ENCODE measurements around the gene PKIB.
"Not testable (repeated sequence)": the region's sequence is repeated elsewhere in the genome, so short reads cannot be mapped to it uniquely, and the experiment has no call there.

The PKIB gene

DNA sequence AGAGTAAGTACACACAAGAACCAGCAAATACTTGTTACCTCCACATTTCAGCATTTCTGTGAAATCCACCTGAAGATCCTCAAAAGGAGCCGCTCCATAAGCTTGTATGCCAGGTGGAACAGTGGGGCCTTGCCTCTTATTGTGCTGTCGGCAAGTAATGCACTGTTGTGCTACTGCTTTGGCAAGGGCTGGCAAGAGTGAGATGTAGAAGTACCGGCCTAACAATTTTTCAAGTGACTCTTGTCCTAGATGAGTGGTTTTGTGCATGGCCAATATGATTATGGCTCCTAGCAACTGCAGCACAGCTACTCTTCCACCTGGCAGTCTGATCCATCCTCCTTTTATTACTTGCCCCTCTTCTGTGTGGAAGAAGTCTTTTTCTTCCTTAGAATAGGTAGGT is 134.7 kb downstream of the PKIB start:
- DNase-seq (ENCODE audit: low spot score): not testable (repeated sequence)

DNA sequence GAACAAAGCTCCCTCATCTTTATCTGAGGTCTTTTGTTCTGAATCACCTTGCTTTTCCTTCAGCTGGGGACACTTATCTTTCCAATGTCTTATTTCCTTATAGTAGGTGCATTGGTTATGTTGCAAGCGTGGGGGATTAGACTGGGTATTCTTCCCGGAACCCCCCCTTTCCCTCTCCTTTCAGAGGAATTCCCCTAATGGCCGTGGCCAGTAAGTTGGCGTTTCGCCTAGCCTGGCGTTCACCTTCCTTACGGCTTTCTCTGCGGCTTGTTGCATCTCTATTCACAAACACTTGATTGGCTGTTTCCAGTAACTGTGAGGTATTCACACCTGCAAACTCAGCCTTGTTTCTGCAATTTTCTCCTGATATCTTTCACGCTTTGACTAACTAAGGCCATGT is 136.5 kb downstream of the PKIB start:
- no peak for DNase-seq (ENCODE audit: low spot score)

DNA sequence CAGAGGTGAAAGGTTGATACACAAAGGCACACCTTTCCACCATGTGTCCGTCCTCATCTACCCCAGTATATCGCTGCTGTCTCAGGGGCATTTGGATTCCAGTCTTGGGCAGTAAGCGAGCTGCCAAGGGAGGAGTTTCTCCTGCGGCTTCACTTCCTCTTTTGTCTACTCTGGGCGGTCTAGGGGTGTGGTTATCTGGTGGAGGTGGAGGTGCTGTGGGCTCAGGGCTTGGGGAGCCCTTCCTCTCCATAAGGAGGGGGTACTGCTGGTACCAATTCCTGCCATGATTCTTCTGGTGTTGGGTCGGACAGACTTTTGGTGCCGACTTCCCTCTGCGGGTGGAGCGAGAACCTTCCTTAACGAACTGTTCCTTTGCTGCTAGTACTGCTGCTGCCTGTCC is 137.4 kb downstream of the PKIB start:
- no peak for DNase-seq (ENCODE audit: low spot score)

DNA sequence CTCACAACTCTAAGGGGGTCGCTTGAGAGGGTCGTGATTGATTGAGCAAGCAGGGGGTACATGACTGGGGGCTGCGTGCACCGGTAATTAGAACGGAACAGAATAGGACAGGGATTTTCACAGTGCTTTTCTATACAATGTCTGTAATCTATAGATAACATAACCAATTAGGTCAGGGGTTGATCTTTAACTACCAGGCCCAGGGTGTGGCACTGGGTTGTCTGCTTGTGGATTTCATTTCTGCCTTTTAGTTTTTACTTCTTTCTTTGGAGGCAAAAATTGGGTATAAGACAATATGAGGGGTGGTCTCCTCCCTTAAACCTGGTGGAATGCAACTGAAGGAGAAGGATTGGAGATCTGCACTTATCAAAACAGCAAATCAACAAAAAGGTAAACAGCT is 138.7 kb downstream of the PKIB start:
- DNase-seq (ENCODE audit: low spot score): not testable (repeated sequence)

DNA sequence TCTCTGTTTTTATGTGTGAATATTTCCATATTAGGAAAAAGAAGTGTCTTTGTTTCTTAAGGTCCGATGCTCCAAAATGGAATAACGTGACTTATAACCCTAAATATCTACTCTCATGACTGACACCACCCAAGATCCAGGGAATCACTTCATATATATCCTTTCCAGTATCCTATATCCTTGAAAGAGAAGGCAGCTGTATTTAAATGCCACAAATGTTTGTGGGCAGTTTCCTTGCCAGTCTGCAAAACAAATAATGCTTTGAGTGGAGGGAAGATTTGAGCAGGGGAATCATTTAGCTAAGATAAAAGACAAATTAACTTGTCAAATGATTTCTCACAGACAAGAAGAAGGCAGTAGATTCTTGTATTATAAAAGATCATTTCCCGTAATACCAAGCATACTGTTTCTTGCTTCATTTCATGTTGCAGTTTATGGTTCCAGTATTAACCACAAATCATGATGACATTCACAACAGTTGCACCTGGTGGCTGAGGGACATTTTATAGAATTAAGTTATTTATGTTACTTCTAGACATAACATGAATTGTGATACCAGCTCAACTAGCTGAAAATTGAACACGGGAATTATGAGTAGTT is 139.3 kb downstream of the PKIB start:
- no peak for DNase-seq (ENCODE audit: low spot score)

DNA sequence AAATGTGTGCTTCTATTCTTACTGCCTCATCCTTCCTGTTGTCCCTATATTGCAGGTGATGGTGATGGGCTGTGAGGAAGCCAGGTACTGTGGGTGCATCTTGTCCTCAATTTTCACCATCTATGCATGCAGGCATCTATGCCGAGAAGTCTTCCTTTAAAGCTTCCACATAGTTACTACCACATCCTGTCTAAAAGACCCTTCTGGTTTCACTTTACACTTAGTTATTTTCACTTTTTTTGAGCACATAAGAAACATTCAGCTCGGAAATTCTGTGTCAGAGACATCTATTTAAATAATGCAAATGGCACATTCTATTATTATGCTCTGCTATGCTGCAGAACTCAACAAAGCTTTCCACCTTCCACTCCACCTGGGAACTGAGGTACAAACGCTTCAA is 141.1 kb downstream of the PKIB start:
- DNase-seq (ENCODE audit: low spot score): no peak

DNA sequence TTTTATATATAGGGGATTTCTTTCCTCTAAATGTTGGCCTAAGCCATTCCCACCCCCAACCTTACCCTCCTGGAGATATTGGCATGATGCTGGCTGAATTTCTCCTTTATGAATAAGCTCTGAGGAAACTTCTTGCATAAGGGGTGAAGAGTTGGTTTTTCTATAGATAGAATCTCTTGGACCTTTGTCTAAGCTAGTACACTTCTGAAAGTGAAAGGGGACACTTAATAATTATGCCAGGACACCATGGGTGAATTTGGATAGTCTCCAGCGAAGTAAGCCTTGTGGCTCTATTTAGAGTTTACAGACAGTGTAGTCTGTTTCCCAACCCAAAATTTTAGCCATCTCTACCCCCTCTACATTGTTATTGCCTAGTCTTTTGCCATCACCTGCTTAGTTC is 142.3 kb downstream of the PKIB start:
- no peak for DNase-seq (ENCODE audit: low spot score)

DNA sequence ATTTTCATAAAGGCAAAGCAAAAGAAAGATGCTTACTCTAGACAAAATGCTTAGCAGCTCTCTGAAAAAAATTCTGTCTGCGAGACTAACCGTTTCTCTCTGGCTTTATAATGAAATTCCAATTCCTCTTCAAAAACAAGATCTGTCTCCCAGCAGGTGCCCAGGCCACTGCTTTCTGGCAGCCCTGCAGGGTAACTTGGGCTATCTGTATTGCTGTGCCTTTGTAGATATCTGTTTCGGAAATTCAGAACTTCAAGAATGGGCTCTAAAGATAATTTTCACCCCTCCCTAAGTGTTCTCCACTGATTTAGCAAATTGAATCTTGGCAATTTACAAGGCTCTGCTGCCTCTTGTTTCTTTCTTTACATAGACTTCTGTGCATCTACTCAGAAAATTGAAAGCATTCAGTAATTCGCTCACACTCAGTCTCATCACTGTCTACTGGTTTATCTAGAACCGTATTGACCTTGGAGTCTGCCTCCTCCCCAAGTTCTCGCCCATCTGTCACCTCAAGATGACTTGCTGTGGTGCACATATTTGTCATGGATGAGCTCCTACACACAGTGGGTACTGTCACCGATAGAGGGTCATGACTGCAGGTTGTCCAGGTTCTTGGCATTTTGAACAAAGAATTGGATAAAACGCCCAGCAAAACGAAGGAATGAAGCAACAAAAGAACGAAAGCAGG is 142.9 kb downstream of the PKIB start:
- DNase-seq (ENCODE audit: low spot score): no peak

DNA sequence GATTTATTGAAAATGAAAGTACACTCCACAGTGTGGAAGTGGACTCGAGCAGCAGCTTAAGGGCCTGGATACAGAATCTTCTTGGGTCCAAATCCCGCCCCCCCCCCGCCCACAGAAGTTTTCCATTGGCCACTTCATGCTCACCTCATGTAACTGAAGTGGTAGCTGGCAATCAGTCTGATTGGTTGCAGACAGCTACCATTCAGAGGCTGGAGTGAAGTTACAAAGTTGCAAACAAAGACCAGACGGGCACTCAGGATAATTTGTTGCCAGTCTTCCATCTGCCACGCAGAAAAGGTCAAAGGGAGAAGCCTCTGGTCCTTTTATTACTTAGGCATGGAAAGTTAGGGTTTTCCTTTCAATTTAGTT is 143.5 kb downstream of the PKIB start:
- DNase-seq (ENCODE audit: low spot score): no peak

DNA sequence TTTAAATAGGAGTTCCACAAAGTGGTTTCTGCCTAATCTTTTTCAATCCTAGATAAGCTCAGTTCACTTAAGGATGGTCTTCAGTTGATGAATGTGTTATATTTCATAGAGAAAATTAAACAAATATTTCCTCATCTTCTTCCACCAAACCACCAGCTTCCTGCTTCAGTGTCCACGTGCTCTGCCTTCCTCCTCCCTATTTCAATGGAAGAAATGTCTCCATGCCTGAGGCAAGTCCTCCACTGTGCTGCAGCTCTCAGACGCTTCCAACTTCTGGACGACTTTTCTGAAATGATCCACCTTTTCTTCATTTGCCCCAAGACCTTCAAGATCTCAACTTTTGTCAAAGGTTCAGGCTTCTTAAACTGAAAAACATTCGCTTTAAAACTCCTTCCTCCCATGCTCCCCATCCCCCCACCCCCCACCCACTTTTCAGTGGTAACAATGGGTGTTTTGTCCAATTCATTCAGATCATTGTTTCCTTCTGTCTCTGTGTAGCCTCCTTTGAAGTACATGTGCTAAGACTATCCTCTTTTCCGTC is 144.1 kb downstream of the PKIB start:
- no peak for DNase-seq (ENCODE audit: low spot score)

DNA sequence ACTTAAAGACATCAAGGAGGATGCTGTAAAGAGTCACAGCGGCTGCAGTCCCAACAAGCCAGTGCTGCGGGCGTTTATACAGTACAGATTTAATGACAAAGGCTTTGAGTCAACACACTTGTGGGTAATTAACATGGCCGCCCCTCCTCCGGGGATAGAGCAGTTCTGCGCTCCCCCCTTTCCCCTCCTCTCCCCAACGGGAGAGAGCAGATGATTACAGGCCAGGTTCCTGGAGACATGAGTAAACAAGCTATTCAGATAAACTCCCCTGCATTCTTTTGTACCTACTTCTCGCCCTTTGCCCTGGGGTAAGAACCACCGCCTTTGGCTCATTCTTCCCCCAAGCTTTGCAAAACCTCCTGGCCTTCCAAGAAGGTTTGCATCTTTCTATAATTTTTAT is 145.7 kb downstream of the PKIB start:
- no peak for DNase-seq (ENCODE audit: low spot score)

DNA sequence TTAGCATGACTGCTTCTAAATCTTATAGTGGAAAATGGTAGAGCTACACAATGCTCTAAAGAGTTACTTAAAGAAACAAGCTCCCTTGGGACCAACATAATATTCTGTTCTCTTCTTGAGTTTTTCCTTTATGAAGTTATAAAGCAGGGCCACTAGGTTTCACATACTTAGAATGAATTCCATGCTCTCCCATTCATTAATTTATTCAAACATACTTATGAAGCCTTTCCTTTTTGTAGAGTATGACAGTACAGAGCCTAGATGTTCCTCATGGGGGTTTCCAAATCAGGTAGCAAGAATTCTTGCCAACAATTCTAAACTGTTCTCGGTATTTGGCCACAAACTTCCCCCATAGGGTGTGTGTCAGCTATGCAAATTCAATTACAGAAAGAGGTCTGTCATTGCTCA is 148.7 kb downstream of the PKIB start:
- no peak for DNase-seq (ENCODE audit: low spot score)

DNA sequence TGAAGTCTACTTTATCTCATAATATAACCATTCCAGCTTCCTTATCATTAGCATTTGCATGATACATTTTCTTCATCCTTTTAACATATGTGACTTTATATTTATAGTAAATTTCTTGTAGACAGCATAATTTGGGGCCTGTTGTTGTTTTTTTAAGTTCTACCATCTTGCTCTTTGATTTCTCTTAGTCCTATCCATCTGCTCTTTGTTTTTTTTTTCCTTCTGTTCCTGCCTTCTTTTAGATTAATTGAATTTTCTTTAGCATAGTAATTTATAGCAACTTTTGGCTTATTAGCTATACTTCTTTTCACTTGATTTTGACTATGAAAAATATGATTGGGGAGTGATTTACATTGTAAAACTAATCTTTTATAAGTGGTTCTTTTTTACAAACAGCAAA is 150.1 kb downstream of the PKIB start:
- no peak for DNase-seq (ENCODE audit: low spot score)

DNA sequence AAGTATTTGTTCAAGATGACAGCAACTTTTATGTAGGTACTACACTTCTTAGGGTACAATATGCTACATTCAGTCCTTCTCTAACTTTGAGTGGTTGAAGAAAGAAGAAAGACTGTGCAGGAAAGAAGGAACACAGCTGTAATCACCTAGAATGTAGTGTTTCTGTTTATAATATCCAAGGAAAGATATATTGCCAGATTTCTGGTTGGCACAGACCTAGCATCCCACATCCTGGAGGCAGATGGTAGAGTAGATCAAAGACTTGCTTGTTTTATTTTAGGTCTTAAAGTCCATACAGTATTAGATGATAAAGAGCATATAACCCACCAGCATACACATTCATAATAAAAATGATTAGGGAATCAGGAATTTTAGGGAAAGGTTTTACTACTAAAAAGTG is 156.1 kb downstream of the PKIB start:
- no peak for DNase-seq (ENCODE audit: low spot score)

DNA sequence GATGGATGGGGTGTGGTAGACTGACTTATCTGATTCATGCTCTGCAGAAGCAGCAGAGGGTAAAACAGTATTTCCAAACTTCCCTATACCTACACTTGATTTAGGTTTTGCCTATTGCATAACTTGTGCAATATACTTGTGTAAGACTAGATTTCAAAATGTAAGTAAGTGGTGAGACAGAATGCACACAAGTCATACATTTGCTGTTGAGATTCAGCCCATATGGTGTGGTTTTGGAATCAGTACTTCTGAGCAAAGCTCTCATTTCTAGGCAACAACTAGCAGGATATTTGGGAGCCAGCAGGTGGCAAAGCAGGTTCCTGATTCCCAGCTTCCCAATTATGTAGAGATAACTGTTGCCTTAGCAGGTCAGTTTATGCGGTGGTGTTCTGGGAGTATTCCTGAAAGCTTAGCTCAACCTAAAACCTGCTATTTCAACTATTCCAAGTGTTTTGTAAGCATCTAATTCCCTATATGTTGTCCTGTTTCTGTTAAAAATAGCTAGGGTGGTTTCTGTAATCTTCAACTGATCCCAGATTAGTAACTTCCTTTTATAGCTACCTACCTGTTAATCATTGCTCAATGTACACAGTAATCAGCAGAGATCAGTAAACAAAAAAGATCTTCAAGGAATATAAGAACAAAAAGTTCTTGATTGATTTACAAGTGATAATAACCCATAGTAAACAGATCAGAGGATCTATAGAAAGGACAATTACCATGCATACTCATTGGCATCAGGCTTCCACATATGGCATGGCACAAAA is 160.8 kb downstream of the PKIB start:
- DNase-seq (ENCODE audit: low spot score): no peak

DNA sequence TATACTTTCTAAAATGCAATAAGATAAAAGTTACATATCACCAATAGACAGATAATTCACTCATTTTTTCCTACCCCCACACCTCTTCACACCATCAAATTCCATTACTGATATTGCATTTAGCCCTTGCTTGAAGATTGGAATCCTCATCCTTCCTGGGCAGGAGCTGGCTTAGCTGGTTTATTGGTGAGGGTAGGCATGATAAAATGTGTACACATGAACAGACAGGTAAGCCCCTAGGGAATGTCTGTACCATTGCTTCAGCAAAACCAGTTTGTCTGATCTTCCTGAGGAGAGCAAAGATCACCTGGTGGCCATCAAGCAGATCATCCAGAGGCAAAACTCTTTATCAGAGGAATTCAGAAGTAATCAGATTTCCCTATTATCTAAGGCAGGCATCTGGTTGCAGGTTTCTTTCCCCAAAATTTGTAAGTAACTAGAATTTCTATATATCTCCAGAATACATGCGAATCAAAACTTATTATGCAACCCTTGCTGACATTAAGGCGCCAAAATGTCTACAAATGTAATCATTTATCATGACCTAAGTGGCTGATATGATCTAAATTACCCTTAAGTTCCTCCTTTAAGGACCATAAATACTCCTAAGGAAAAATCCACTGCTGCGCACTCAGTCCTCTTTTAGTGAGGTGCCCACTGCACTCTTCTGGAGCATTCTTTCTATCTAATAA is 162.7 kb downstream of the PKIB start:
- no peak for DNase-seq (ENCODE audit: low spot score)

All from hematopoietic multipotent progenitor cell treated with erythropoietin and hydrocortisone succinate and interleukin-3 and kit ligand, for 17 days (in vitro differentiated cells).